Measurements from ENCODE around the gene ULK2.

DNA sequence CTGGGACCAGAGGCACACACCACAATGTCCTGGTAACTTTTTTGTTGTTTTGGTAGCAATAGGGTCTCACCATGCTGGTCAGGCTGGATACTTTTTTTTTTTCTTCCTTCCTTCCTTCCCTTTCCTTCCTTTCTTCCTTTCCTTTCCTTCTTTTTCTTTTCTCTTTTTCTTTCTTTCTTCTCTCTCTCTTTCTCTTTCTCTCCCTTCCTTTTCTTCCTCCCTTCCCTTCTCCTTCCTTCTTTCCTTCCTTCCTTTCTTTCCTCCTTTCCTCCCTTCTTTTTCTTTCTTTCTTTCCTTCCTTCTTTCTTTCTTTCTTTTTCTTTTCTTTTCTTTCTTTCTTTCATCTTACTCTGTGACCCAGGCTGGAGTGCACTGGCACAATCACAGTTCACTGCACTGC is 18.4 kb upstream of the ULK2 start:
- no peak for TF ChIP-seq CTCF (IDR thresholded peaks at IDR 0.05)
- no peak for TF ChIP-seq POLR2AphosphoS5 (IDR thresholded peaks at IDR 0.05)
